Gastrocnemius medialis (tissue), 4 donors: ENCODE data around the gene PALD1. TPM values are rescaled to one million over a fixed set of nuclear protein-coding genes. Genes with fewer than 3 reads are reported as not detected.

Source experiments
- ATAC-seq, 2 donors: fragments of 150-250 bp; one replicate each; pipeline ENCODE4 v1.9.1; 2016
- DNase-seq, 2 donors: peaks; one replicate each; pipeline ENCODE4 v3.0.0-alpha.2; 2019
- H3K27ac ChIP-seq, 4 donors: fragments of 200-600 bp; sonication (generic); 1 replicate in 1 of 4; 2 replicates in 3 of 4; pipeline ENCODE4 v1.5.1; 2016 to 2018; ENCODE audit warnings: mild to moderate bottlenecking in 2 of 4, moderate library complexity in 1 of 4
- H3K27me3 ChIP-seq, 3 donors: fragments of 200-600 bp; sonication (generic) in 2 of 3; 1 replicate in 1 of 3; 2 replicates in 2 of 3; pipeline versions ENCODE4 v1.5.1 to v1.6.0; 2016 to 2019; ENCODE audit warnings: mild to moderate bottlenecking in 1 of 3, moderate library complexity in 1 of 3
- H3K36me3 ChIP-seq, 2 donors: fragments of 200-600 bp; sonication (generic) in 1 of 2; one replicate each; pipeline ENCODE4 v1.5.1; 2017 to 2018
- H3K4me1 ChIP-seq, 2 donors: fragments of 200-600 bp; sonication (generic) in 1 of 2; one replicate each; pipeline ENCODE4 v1.5.1; 2016 to 2017; ENCODE audit warnings: mild to moderate bottlenecking in 2 of 2
- H3K4me3 ChIP-seq, 4 donors: fragments of 200-600 bp; sonication (generic) in 3 of 4; 1 replicate in 1 of 4; 2 replicates in 3 of 4; pipeline ENCODE4 v1.5.1; 2016 to 2019; ENCODE audit warnings: mild to moderate bottlenecking in 2 of 4
- H3K9me3 ChIP-seq, 3 donors: fragments of 200-600 bp; sonication (generic) in 2 of 3; 1 replicate in 1 of 3; 2 replicates in 2 of 3; pipeline ENCODE4 v1.5.1; 2016 to 2019
- POLR2A ChIP-seq, 2 donors: fragments of 450-650 bp; IDR thresholded peaks; one replicate each; pipeline ENCODE4 v1.6.1; 2017; ENCODE audit warnings: antibody characterized with exemption in 2 of 2, mild to moderate bottlenecking in 2 of 2, moderate library complexity in 2 of 2
- in situ Hi-C, 4 donors: fragments of 200-750 bp; cut with MboI; loops; one replicate each; pipeline versions ENCODE4 v1.15.0 to v1.8.0; 2017; ENCODE audit warnings: low sequenced_read_pairs in 4 of 4
- intact Hi-C: fragments of 100-400 bp; cut with DNase I; formaldehyde crosslinking; loops from one replicate; pipeline ENCODE4 v1.15.1; 2023; ENCODE audit warnings: low total_unique reads
- total RNA-seq, 4 donors: library from RNA; depleted of rRNA; stranded (reverse); fragments of >200 nt; gene quantifications; one replicate each; pipeline versions ENCODE4 v1.1.0 to v1.2.3, GENCODE V29; 2016
- TF ChIP-seq, protein P1 (sequence below), 5 experiments: fragments of 450-650 bp in 3 of 5; fragments of 200-600 bp in 2 of 5; sonication (generic) in 2 of 5; IDR thresholded peaks in 4 of 5; conservative IDR thresholded peaks in 1 of 5; 1 replicate in 4 of 5; 2 replicates in 1 of 5; pipeline ENCODE4 v1.5.1; 2016 to 2019; ENCODE audit warnings: antibody characterized with exemption in 5 of 5, mild to moderate bottlenecking in 3 of 5, moderate library complexity in 3 of 5

The PALD1 gene
- total RNA-seq, 4 donors from 2014 or later, result 1.4 to 4.1 (median 2.3) TPM

DNA sequence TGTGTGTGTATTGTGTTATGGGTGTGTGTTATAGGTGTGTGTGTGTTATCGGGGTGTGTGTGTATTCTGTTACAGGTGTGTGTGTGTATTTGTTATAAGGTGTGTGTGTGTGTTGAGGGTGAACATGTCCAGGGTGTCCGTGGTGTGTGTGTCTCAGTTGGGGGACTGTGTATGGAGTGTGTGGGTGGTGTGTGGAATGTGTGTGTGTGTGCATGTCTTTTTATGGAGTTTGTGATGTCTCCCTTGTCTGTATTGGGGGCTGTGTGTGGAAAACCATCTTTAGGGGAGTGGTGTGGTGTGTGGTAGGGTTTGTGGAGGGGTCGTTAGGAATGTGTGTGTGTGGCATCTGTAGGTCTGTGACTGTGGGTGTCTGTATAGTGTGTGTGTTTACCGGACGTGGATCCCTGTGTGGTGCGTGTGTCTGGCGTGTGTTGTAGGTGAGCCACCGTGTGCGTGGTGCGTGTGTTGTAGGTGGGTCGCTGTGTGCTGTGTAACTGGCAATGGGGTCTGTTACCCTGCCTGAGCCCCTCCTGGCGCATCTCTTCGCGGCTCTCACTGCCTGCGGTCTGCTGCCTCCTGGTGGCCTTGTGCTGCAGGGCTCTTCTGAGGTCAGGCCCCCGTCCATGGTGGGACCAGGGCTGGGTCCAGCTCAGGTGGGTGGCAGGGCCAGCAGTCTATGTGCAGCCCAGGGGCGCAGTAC, 61.7 kb downstream of the PALD1 start:
- in situ Hi-C loops, result loop anchor here in 1 of 4 donors (10.0 kb wide), 1 partner anchor 345 kb away; the partner anchor contains the start of gene PCBD1
- no peak overlapping the region for H3K27ac ChIP-seq
- no peak overlapping the region for H3K4me3 ChIP-seq
- no peaks in the 10 kb centered on the region for H3K27me3 ChIP-seq
- no peaks in the 10 kb centered on the region for H3K9me3 ChIP-seq
- DNase-seq (no peak), ATAC-seq (no peak)
- intact Hi-C loops, result loop anchor here (1.0 kb wide), 1 partner anchor 79 kb away; no protein-coding TSS in a partner anchor
- H3K36me3 ChIP-seq, result no peaks in the 10 kb centered on the region
- no peak for TF ChIP-seq POLR2A (IDR thresholded peaks at IDR 0.05)
- TF ChIP-seq, protein P1, sequence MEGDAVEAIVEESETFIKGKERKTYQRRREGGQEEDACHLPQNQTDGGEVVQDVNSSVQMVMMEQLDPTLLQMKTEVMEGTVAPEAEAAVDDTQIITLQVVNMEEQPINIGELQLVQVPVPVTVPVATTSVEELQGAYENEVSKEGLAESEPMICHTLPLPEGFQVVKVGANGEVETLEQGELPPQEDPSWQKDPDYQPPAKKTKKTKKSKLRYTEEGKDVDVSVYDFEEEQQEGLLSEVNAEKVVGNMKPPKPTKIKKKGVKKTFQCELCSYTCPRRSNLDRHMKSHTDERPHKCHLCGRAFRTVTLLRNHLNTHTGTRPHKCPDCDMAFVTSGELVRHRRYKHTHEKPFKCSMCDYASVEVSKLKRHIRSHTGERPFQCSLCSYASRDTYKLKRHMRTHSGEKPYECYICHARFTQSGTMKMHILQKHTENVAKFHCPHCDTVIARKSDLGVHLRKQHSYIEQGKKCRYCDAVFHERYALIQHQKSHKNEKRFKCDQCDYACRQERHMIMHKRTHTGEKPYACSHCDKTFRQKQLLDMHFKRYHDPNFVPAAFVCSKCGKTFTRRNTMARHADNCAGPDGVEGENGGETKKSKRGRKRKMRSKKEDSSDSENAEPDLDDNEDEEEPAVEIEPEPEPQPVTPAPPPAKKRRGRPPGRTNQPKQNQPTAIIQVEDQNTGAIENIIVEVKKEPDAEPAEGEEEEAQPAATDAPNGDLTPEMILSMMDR (IDR thresholded peaks at IDR 0.05 in 4 of 5, conservative IDR thresholded peaks at IDR 0.05 in 1 of 5), result peak; percentile 33 to 72 (median 64)
- no peaks in the 10 kb centered on the region for H3K4me1 ChIP-seq

DNA sequence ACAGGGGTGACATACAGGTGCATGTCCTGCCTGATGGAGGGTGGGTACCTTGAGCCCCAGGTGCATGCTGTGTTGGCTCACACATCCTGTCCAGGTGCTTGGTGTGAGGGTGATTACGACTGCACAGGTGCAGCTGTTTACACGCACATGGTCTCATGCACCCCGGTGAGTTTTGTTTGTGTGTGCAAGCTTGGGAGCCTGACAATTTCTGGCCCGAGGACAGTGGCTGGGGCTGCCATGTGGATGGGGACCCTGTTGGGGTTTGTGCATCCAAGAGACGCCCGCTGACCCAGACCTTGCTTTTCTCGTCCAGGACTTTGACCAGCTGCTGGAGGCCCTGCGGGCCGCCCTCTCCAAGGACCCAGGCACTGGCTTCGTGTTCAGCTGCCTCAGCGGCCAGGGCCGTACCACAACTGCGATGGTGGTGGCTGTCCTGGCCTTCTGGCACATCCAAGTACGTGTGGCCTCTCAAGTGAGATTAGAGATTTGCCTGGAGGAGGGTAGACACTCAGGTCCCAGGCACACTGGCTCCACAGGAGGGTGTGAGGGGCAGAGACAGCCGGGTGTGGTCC, 62.3 kb downstream of the PALD1 start:
- in situ Hi-C loops (loop anchor here in 1 of 4 donors (10.0 kb wide), 1 partner anchor 344 kb away; the partner anchor contains the start of gene PCBD1), intact Hi-C loops (loop anchor here (1.0 kb wide), 1 partner anchor 80 kb away; no protein-coding TSS in a partner anchor)
- Histone ChIP-seq H3K27me3 (no peaks in the 10 kb centered on the region), H3K9me3 (no peaks in the 10 kb centered on the region), H3K4me1 (no peaks in the 10 kb centered on the region), H3K36me3 (no peaks in the 10 kb centered on the region), H3K27ac (no peak overlapping the region), H3K4me3 (no peak overlapping the region)
- TF ChIP-seq POLR2A (IDR thresholded peaks at IDR 0.05), result no peak
- TF ChIP-seq, protein P1 (IDR thresholded peaks at IDR 0.05 in 4 of 5, conservative IDR thresholded peaks at IDR 0.05 in 1 of 5), result no peak
- no peak for DNase-seq
- ATAC-seq, result no peak

DNA sequence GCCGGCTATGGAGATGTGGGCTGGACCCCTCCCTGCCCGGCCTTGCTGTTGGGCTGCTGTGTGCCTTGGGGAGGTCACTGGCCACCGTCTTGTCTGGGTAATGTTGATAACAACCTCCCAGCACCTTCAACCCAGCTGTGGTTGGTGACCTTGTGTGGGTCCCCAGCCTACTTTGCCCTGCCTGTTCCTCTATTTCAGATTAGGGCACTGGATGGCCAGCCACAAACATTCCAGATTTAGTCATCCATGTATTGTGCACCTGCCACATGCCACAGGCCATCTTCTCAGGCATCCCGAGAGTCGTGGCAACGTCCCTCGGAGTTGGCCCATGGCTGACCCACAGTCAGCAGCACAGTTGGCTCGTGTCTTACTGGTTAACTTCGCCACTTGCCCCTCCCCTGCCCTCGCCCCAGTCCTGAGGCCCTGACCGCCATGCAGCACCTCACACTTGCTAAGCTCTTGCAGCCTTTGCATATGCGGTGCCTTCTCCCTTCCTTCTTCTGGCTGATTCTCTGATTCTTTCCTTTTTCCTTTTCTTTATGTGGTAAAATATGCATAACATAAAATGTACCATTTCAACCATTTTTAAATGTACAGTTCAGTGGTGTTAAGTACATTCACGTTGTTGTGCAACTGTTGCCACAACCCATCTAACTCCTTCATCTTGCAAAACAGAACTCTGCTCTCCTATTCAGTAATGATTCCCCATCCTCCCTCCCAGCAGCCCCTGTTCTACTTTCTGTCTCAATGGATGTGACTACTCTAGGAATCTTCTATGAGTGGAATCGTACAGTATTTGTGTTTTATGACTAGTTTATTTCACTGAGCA, 63.4 kb downstream of the PALD1 start:
- TF ChIP-seq POLR2A (IDR thresholded peaks at IDR 0.05), result no peak
- TF ChIP-seq, protein P1 (IDR thresholded peaks at IDR 0.05 in 4 of 5, conservative IDR thresholded peaks at IDR 0.05 in 1 of 5), result no peak
- Histone ChIP-seq H3K4me3 (no peak overlapping the region), H3K36me3 (no peaks in the 10 kb centered on the region), H3K4me1 (no peaks in the 10 kb centered on the region), H3K27ac (no peak overlapping the region), H3K9me3 (no peaks in the 10 kb centered on the region), H3K27me3 (no peaks in the 10 kb centered on the region)
- ATAC-seq (no peak), DNase-seq (no peak)
- intact Hi-C loops (no loop called here), in situ Hi-C loops (loop anchor here in 1 of 4 donors (10.0 kb wide), 1 partner anchor 343 kb away; the partner anchor contains the start of gene PCBD1)

DNA sequence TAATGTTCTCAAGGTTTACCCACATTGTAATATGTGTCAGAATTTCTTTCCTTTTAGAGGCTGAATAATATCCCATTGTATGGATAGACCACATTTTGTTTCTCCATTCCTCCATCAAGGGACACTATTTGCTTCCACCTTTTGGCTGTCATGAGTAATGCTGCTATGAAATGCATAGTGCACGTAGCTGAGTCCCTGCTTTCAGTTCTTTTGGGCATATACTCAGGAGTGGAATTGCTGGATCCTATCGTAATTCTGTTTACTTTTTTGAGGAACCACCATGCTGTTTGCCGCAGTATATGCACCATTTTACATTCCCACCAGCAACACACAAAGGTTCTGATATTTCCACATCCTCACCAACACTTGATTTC, 64.0 kb downstream of the PALD1 start:
- Histone ChIP-seq H3K4me1 (no peaks in the 10 kb centered on the region), H3K36me3 (no peaks in the 10 kb centered on the region), H3K9me3 (no peaks in the 10 kb centered on the region), H3K27me3 (no peaks in the 10 kb centered on the region), H3K27ac (no peak overlapping the region), H3K4me3 (no peak overlapping the region)
- in situ Hi-C loops, result loop anchor here in 1 of 4 donors (10.0 kb wide), 1 partner anchor 342 kb away; the partner anchor contains the start of gene PCBD1
- TF ChIP-seq, protein P1 (IDR thresholded peaks at IDR 0.05 in 4 of 5, conservative IDR thresholded peaks at IDR 0.05 in 1 of 5), result no peak
- TF ChIP-seq POLR2A (IDR thresholded peaks at IDR 0.05), result no peak
- intact Hi-C loops, result no loop called here
- ATAC-seq (no peak), DNase-seq (no peak)
